GM23338 (cell line): ENCODE data around the gene SEMG2. TPM values are rescaled to one million over a fixed set of nuclear protein-coding genes. Genes with fewer than 3 reads are reported as not detected.

Experiments
- ATAC-seq: fragments of 200-7000 bp; cut with Tn5 transposase; 3 replicates; pipeline ENCODE4 v1.9.1; 2020
- DNase-seq: peaks from one replicate; pipeline ENCODE4 v3.0.0-alpha.2; 2015; ENCODE audit warnings: low spot score
- H2AFZ ChIP-seq: fragments of 200-600 bp; sonication (generic); 2 replicates; pipeline ENCODE4 v1.8.0; 2016; ENCODE audit warnings: antibody characterized with exemption, mild to moderate bottlenecking, moderate library complexity
- H3F3A ChIP-seq: fragments of 200-600 bp; sonication (generic); replicated peaks from 2 replicates; pipeline ENCODE4 v1.8.0; 2017; ENCODE audit warnings: antibody characterized with exemption, mixed run types, low read depth
- H3K27ac ChIP-seq: fragments of 200-600 bp; sonication (generic); 2 replicates; pipeline ENCODE4 v1.6.1; 2016; ENCODE audit warnings: low read depth
- H3K27me3 ChIP-seq: fragments of 200-600 bp; sonication (generic); 2 replicates; pipeline ENCODE4 v1.8.0; 2016; ENCODE audit warnings: mild to moderate bottlenecking, mixed run types, moderate library complexity; ENCODE audit not compliant: insufficient read depth
- H3K36me3 ChIP-seq: fragments of 200-600 bp; sonication (generic); 2 replicates; pipeline ENCODE4 v1.8.0; 2016; ENCODE audit warnings: mild to moderate bottlenecking; ENCODE audit not compliant: insufficient read depth
- H3K4me1 ChIP-seq: fragments of 200-600 bp; sonication (generic); 2 replicates; pipeline ENCODE4 v1.8.0; 2016; ENCODE audit warnings: mild to moderate bottlenecking, moderate library complexity; ENCODE audit not compliant: insufficient read depth
- H3K4me2 ChIP-seq: fragments of 200-600 bp; sonication (generic); 2 replicates; pipeline ENCODE4 v1.7.1; 2017; ENCODE audit warnings: mixed run types
- H3K4me3 ChIP-seq: fragments of 200-600 bp; sonication (generic); 2 replicates; pipeline ENCODE4 v1.6.1; 2016; ENCODE audit warnings: mixed run types
- H3K79me2 ChIP-seq: fragments of 200-600 bp; sonication (generic); replicated peaks from 2 replicates; pipeline ENCODE4 v1.8.0; 2017; ENCODE audit warnings: mild to moderate bottlenecking; ENCODE audit not compliant: insufficient read depth
- H3K9me2 ChIP-seq: fragments of 200-600 bp; sonication (generic); 2 replicates; pipeline ENCODE4 v1.8.0; 2017; ENCODE audit not compliant: insufficient read depth
- H4K20me1 ChIP-seq: fragments of 200-600 bp; sonication (generic); replicated peaks from 2 replicates; pipeline ENCODE4 v1.8.0; 2017; ENCODE audit warnings: mild to moderate bottlenecking; ENCODE audit not compliant: insufficient read depth
- H3K27ac Mint-ChIP-seq: 2 replicates; pipeline ENCODE4 v1.8.0; 2020; ENCODE audit warnings: inconsistent platforms, mild to moderate bottlenecking, moderate library complexity, mixed read lengths
- H3K27me3 Mint-ChIP-seq: 3 replicates; pipeline ENCODE4 v1.8.0; 2022; ENCODE audit warnings: low read depth, mild to moderate bottlenecking, moderate library complexity, mixed read lengths, inconsistent platforms; ENCODE audit not compliant: insufficient read depth, poor library complexity
- H3K36me3 Mint-ChIP-seq: 3 replicates; pipeline ENCODE4 v1.8.0; 2021; ENCODE audit warnings: low read depth, mild to moderate bottlenecking, inconsistent platforms, moderate library complexity, mixed read lengths
- H3K4me1 Mint-ChIP-seq: 3 replicates; pipeline ENCODE4 v1.8.0; 2020; ENCODE audit warnings: mild to moderate bottlenecking, inconsistent platforms, mixed read lengths
- H3K4me3 Mint-ChIP-seq: 3 replicates; pipeline ENCODE4 v1.8.0; 2021; ENCODE audit warnings: moderate library complexity, mild to moderate bottlenecking, inconsistent platforms, mixed read lengths
- H3K9me3 Mint-ChIP-seq: 3 replicates; pipeline ENCODE4 v1.8.0; 2020; ENCODE audit warnings: moderate library complexity, mild to moderate bottlenecking, inconsistent platforms, mixed read lengths
- CREB1 ChIP-seq: fragments of 250-450 bp; sonication (Bioruptor Pico); IDR thresholded peaks from 2 replicates; pipeline ENCODE4 v1.5.0; 2020; ENCODE audit warnings: low read depth, mild to moderate bottlenecking, moderate library complexity
- CTCF ChIP-seq, 2 experiments: fragments of 200-600 bp in 1 of 2; sonication (generic) in 1 of 2; conservative IDR thresholded peaks; 2 replicates each; pipeline versions ENCODE4 v1.5.1 to v1.6.1; 2016 to 2017; ENCODE audit warnings: antibody characterized with exemption in 2 of 2, low read depth in 2 of 2, mild to moderate bottlenecking in 2 of 2, moderate library complexity in 1 of 2
- ETS1 ChIP-seq: IDR thresholded peaks from 2 replicates; pipeline ENCODE4 v1.6.1; 2016; ENCODE audit warnings: antibody characterized with exemption
- EZH2 ChIP-seq: fragments of 200-600 bp; sonication (generic); IDR thresholded peaks from one replicate; pipeline ENCODE4 v1.8.0; 2017; ENCODE audit warnings: antibody characterized with exemption, mild to moderate bottlenecking, low read depth; ENCODE audit not compliant: unreplicated experiment
- EZH2phosphoT487 ChIP-seq: fragments of 200-600 bp; sonication (generic); IDR thresholded peaks from one replicate; pipeline ENCODE4 v1.8.1; 2018; ENCODE audit warnings: antibody characterized with exemption; ENCODE audit not compliant: unreplicated experiment
- JUNB ChIP-seq: IDR thresholded peaks from one replicate; pipeline ENCODE4 v1.6.1; 2016; ENCODE audit warnings: antibody characterized with exemption; ENCODE audit not compliant: unreplicated experiment
- NANOG ChIP-seq: IDR thresholded peaks from 2 replicates; pipeline ENCODE4 v1.6.1; 2016; ENCODE audit warnings: antibody characterized with exemption, borderline replicate concordance
- POLR2AphosphoS5 ChIP-seq: IDR thresholded peaks from 2 replicates; pipeline ENCODE4 v1.6.1; 2016; ENCODE audit warnings: antibody characterized with exemption, low read depth
- REST ChIP-seq: IDR thresholded peaks from one replicate; pipeline ENCODE4 v1.6.1; 2018; ENCODE audit warnings: antibody characterized with exemption; ENCODE audit not compliant: unreplicated experiment
- STAT1 ChIP-seq: IDR thresholded peaks from one replicate; pipeline ENCODE4 v1.6.1; 2016; ENCODE audit warnings: antibody characterized with exemption; ENCODE audit not compliant: unreplicated experiment
- ZNF114 ChIP-seq: fragments of 250-450 bp; sonication (Bioruptor Pico); IDR thresholded peaks from 2 replicates; pipeline ENCODE4 v1.5.0; 2020; ENCODE audit warnings: mild to moderate bottlenecking, moderate library complexity
- ZNF331 ChIP-seq: fragments of 250-450 bp; sonication (Bioruptor Pico); IDR thresholded peaks from 2 replicates; pipeline ENCODE4 v1.5.0; 2020; ENCODE audit warnings: low read depth, mild to moderate bottlenecking, moderate library complexity
- ZNF462 ChIP-seq: fragments of 250-450 bp; sonication (Bioruptor Pico); IDR thresholded peaks from 2 replicates; pipeline ENCODE4 v1.5.0; 2020; ENCODE audit warnings: mild to moderate bottlenecking, moderate library complexity
- polyA plus RNA-seq: library from polyadenylated mRNA; unstranded; fragments of >200 nt; fragmentation: Nextera tagmentation; extraction: Ambion mirVana; gene quantifications from 2 replicates; pipeline ENCODE4 v1.2.1, GENCODE V29; 2016
- total RNA-seq: library from RNA; depleted of rRNA; stranded (reverse); fragments of >200 nt; shearing (Covaris generic); gene quantifications from 2 replicates; pipeline ENCODE4 v1.2.3, GENCODE V29; 2014

SEMG2 gene
- total and polyA plus RNA-seq, 2 experiments from 2014 or later: not detected

GRCh38 chr20:45173522-45173921, 47.7 kb upstream of the SEMG2 start:
- H3K9me3 Mint-ChIP-seq: no peaks in the 10 kb centered on the region; the same call in 2 of the 3 replicates
- Histone ChIP-seq H3K9me2 (peaks cover 6% of the 10 kb centered on the region; the same call in 1 of the 2 replicates), H4K20me1 (no peaks in the 10 kb centered on the region), H3K27ac (no peak overlapping the region), H3K36me3 (no peaks in the 10 kb centered on the region), H3K79me2 (no peaks in the 10 kb centered on the region), H3K27me3 (no peaks in the 10 kb centered on the region), H3K4me2 (no peak overlapping the region), H3K4me3 (no peak overlapping the region), H3K4me1 (no peaks in the 10 kb centered on the region), H3F3A (no peaks in the 10 kb centered on the region), H2AFZ (no peak overlapping the region)
- TF ChIP-seq ZNF331 (CRISPR knock-in tag) (no peak), CREB1 (CRISPR knock-in tag) (no peak), EZH2phosphoT487 (no peak), REST (no peak), ETS1 (no peak), POLR2AphosphoS5 (no peak), EZH2 (no peak), ZNF462 (CRISPR knock-in tag) (no peak), CTCF (conservative IDR thresholded peaks at IDR 0.05; ENCODE audit: low read depth in 2 of 2) (no peak), NANOG (no peak), JUNB (no peak), STAT1 (no peak), ZNF114 (CRISPR knock-in tag) (no peak)
- H3K27ac Mint-ChIP-seq: no peak overlapping the region
- H3K4me1 Mint-ChIP-seq: 0 out of 3 replicates have a peak, but pooled peaks cover 2% of the 10 kb centered on the region
- H3K27me3 Mint-ChIP-seq: no peaks in the 10 kb centered on the region
- no peak overlapping the region for H3K4me3 Mint-ChIP-seq
- DNase-seq (no peak), ATAC-seq (no peak)
- no peaks in the 10 kb centered on the region for H3K36me3 Mint-ChIP-seq
